MCF 10A (cell line): ENCODE data around the gene TAL1. TPM values are rescaled to one million over a fixed set of nuclear protein-coding genes. Genes with fewer than 3 reads are reported as not detected.
A peak's percentile ranks its signal among the peaks of the same experiment; 100 is the strongest.

Experiments
- BruUV-seq: library from RNA; stranded (reverse); fragments of 400-500 nt; replicated peaks from 2 replicates; lab custom pipeline; 2021; lab: Mats Ljungman, UMichigan
- CTCF ChIA-PET: fragments of 300-600 bp; sonication (Branson Sonifier 250); formaldehyde crosslinking; extraction: SDS; loops from one replicate; lab custom pipeline; 2021; ENCODE audit warnings: antibody characterized with exemption, inconsistent platforms; lab: Yijun Ruan, JAX
- POLR2A ChIA-PET: fragments of 300-600, 350-650 bp; sonication (Branson Sonifier 250); formaldehyde crosslinking; extraction: SDS; loops from one replicate; lab custom pipeline; 2020; ENCODE audit warnings: antibody characterized with exemption, inconsistent platforms; lab: Yijun Ruan, JAX
- DNase-seq: peaks from one replicate; pipeline ENCODE4 v3.0.0-alpha.2; 2018; ENCODE audit not compliant: unreplicated experiment
- H3K27ac Mint-ChIP-seq: one replicate; pipeline ENCODE4 v1.8.0; 2022; ENCODE audit warnings: mild to moderate bottlenecking, low read depth, mixed read lengths; ENCODE audit not compliant: unreplicated experiment
- H3K27me3 Mint-ChIP-seq: one replicate; pipeline ENCODE4 v1.8.0; 2022; ENCODE audit warnings: mixed read lengths; ENCODE audit not compliant: insufficient read depth, unreplicated experiment
- H3K36me3 Mint-ChIP-seq: one replicate; pipeline ENCODE4 v1.8.0; 2022; ENCODE audit warnings: mild to moderate bottlenecking, moderate library complexity, mixed read lengths; ENCODE audit not compliant: insufficient read depth, unreplicated experiment
- H3K4me1 Mint-ChIP-seq: one replicate; pipeline ENCODE4 v1.8.0; 2022; ENCODE audit warnings: mixed read lengths; ENCODE audit not compliant: insufficient read depth, unreplicated experiment
- H3K4me3 Mint-ChIP-seq: one replicate; pipeline ENCODE4 v1.8.0; 2022; ENCODE audit warnings: mild to moderate bottlenecking, moderate library complexity, mixed read lengths; ENCODE audit not compliant: unreplicated experiment
- H3K9me3 Mint-ChIP-seq: one replicate; pipeline ENCODE4 v1.8.0; 2022; ENCODE audit warnings: mixed read lengths; ENCODE audit not compliant: unreplicated experiment
- CTCF ChIP-seq: fragments of 200-600 bp; IDR thresholded peaks from one replicate; pipeline ENCODE4 v1.8.0; 2022; ENCODE audit warnings: antibody characterized with exemption, mild to moderate bottlenecking; ENCODE audit not compliant: unreplicated experiment
- intact Hi-C: fragments of 100-400 bp; cut with micrococcal nuclease; formaldehyde crosslinking; loops from 2 replicates; pipeline ENCODE4 v1.14.1; 2022
- total RNA-seq: library from RNA; stranded (reverse); gene quantifications from 2 replicates; pipeline ENCODE4 v1.2.3, GENCODE V29; 2022

Gene TAL1
- total RNA-seq, 1 experiment from 2014 or later, result not detected

DNA sequence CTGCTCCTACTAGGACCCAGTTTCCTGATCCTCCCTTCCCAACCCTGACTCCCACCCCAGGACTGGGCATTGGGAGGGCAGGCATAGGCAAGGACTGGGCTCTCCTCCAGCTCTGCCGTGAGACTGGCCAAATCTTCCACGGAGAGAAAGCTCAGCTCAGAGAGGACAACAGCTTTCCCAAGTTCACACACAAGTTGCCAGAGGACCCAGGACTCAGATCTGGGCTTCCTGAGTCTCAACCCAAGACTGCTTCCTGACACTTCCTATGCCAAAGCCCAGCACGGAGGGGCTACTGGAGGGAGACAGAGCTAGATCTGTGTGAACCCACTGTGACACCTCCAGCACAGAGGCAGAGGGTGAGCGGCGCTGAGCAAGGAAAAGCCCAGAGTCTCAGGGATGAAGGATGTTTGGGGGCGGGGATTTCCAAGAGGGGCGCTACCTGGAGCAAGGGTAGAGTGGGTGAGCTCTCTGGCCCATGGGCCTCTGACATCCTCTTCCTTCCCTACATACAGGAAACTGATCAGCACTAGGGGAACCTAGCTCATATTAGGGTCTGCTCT, 49.3 kb downstream of the TAL1 start:
- no TSS peak for BruUV-seq
- CTCF ChIA-PET, result interaction anchor here (0.6 to 8.1 kb wide), 9 partner anchors 7 to 745 kb away, joined by 3 to 158 read pairs (median 3); partner anchors contain the start of gene PDZK1IP1

GRCh38 chr1:47181955-47182675, 49.9 kb downstream of the TAL1 start:
- no TSS peak for BruUV-seq
- Mint-ChIP-seq H3K4me1 (peaks cover 43% of the 10 kb centered on the region), H3K27ac (peak overlapping the region; percentile 41), H3K27me3 (no peaks in the 10 kb centered on the region), H3K9me3 (no peaks in the 10 kb centered on the region), H3K36me3 (peaks cover 5% of the 10 kb centered on the region), H3K4me3 (no peak overlapping the region)
- POLR2A ChIA-PET, result interaction anchor here (0.7 to 6.4 kb wide), 4 partner anchors 10 to 534 kb away, joined by 4 to 82 read pairs (median 5); partner anchors contain the start of genes CMPK1 and PDZK1IP1
- peak; percentile 90 for DNase-seq
- TF ChIP-seq CTCF, result no peak
- intact Hi-C loops, result no loop called here
- CTCF ChIA-PET, result interaction anchor here (0.6 to 8.1 kb wide), 10 partner anchors 9 to 744 kb away, joined by 3 to 158 read pairs (median 3); partner anchors contain the start of gene PDZK1IP1

More for the DNA sequence above, 49.3 kb downstream of the TAL1 start:
- intact Hi-C loops, result no loop called here
- DNase-seq, result no peak
- POLR2A ChIA-PET, result interaction anchor here (0.7 to 6.4 kb wide), 3 partner anchors 9 to 533 kb away, joined by 4 to 82 read pairs (median 5); partner anchors contain the start of genes CMPK1 and PDZK1IP1
- H3K9me3 Mint-ChIP-seq, result no peaks in the 10 kb centered on the region
- peak overlapping the region; percentile 41 for H3K27ac Mint-ChIP-seq
- H3K36me3 Mint-ChIP-seq, result peaks cover 5% of the 10 kb centered on the region
- H3K27me3 Mint-ChIP-seq, result no peaks in the 10 kb centered on the region
- no peak for TF ChIP-seq CTCF
- H3K4me3 Mint-ChIP-seq, result no peak overlapping the region
- H3K4me1 Mint-ChIP-seq, result peaks cover 43% of the 10 kb centered on the region

- H3K4me3 Mint-ChIP-seq, result no peak overlapping the region
- no peaks in the 10 kb centered on the region for H3K27me3 Mint-ChIP-seq
- peaks cover 43% of the 10 kb centered on the region for H3K4me1 Mint-ChIP-seq
- H3K27ac Mint-ChIP-seq, result peak overlapping the region; percentile 41
- POLR2A ChIA-PET, result interaction anchor here (1.2 to 6.4 kb wide), 4 partner anchors 10 to 152 kb away, joined by 4 to 82 read pairs (median 4); partner anchors contain the start of genes CMPK1 and PDZK1IP1
- peaks cover 5% of the 10 kb centered on the region for H3K36me3 Mint-ChIP-seq
- BruUV-seq, result no TSS peak
- no peak for DNase-seq
- intact Hi-C loops, result no loop called here
- no peak for TF ChIP-seq CTCF
- CTCF ChIA-PET, result interaction anchor here (0.6 to 8.1 kb wide), 8 partner anchors 11 to 529 kb away, joined by 3 to 158 read pairs (median 6); partner anchors contain the start of gene PDZK1IP1
- no peaks in the 10 kb centered on the region for H3K9me3 Mint-ChIP-seq
Observed at GRCh38 chr1:47181095-47181954, 50.7 kb downstream of the TAL1 start.
